Mesothelial cell of epicardium (in vitro differentiated cells): ENCODE results near the gene DCLRE1B. TPM values are rescaled to one million over a fixed set of nuclear protein-coding genes. Genes with fewer than 3 reads are reported as not detected.

Experiments
- DNase-seq, 2 experiments: peaks; one replicate each; pipeline ENCODE4 v3.0.0; 2021; ENCODE audit warnings: low spot score in 2 of 2; ENCODE audit not compliant: unreplicated experiment in 2 of 2
- H3K27ac Mint-ChIP-seq: 2 replicates; pipeline ENCODE4 v1.8.0; 2021; ENCODE audit warnings: mixed read lengths
- H3K27me3 Mint-ChIP-seq: 2 replicates; pipeline ENCODE4 v1.8.0; 2021; ENCODE audit warnings: low read depth, mixed read lengths
- H3K36me3 Mint-ChIP-seq: 2 replicates; pipeline ENCODE4 v1.8.0; 2021; ENCODE audit warnings: mixed read lengths
- H3K4me1 Mint-ChIP-seq: 2 replicates; pipeline ENCODE4 v1.8.0; 2021; ENCODE audit warnings: mixed read lengths
- H3K4me3 Mint-ChIP-seq: 2 replicates; pipeline ENCODE4 v1.8.0; 2021; ENCODE audit warnings: mild to moderate bottlenecking, moderate library complexity, mixed read lengths
- H3K9me3 Mint-ChIP-seq: 2 replicates; pipeline ENCODE4 v1.8.0; 2021; ENCODE audit warnings: mixed read lengths
- total RNA-seq: library from RNA; stranded (reverse); gene quantifications from 3 replicates; pipeline ENCODE4 v1.2.1, GENCODE V29; 2021
- TF ChIP-seq, protein P1 (sequence below): fragments of 200-600 bp; sonication (generic); IDR thresholded peaks from one replicate; pipeline ENCODE4 v1.5.0; 2021; ENCODE audit warnings: antibody characterized with exemption; ENCODE audit not compliant: unreplicated experiment

The DCLRE1B gene
- total RNA-seq, 1 donor from 2014 or later: 9.5 TPM

GRCh38 chr1:113934511-113935055 lies 29.5 kb downstream of the DCLRE1B start:
- Mint-ChIP-seq H3K4me1 (peaks cover 32% of the 10 kb centered on the region), H3K4me3 (no peak overlapping the region), H3K36me3 (no peaks in the 10 kb centered on the region), H3K9me3 (no peaks in the 10 kb centered on the region), H3K27me3 (no peaks in the 10 kb centered on the region), H3K27ac (no peak overlapping the region)
- DNase-seq: no peak
- TF ChIP-seq, protein P1, sequence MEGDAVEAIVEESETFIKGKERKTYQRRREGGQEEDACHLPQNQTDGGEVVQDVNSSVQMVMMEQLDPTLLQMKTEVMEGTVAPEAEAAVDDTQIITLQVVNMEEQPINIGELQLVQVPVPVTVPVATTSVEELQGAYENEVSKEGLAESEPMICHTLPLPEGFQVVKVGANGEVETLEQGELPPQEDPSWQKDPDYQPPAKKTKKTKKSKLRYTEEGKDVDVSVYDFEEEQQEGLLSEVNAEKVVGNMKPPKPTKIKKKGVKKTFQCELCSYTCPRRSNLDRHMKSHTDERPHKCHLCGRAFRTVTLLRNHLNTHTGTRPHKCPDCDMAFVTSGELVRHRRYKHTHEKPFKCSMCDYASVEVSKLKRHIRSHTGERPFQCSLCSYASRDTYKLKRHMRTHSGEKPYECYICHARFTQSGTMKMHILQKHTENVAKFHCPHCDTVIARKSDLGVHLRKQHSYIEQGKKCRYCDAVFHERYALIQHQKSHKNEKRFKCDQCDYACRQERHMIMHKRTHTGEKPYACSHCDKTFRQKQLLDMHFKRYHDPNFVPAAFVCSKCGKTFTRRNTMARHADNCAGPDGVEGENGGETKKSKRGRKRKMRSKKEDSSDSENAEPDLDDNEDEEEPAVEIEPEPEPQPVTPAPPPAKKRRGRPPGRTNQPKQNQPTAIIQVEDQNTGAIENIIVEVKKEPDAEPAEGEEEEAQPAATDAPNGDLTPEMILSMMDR: no peak

DNA sequence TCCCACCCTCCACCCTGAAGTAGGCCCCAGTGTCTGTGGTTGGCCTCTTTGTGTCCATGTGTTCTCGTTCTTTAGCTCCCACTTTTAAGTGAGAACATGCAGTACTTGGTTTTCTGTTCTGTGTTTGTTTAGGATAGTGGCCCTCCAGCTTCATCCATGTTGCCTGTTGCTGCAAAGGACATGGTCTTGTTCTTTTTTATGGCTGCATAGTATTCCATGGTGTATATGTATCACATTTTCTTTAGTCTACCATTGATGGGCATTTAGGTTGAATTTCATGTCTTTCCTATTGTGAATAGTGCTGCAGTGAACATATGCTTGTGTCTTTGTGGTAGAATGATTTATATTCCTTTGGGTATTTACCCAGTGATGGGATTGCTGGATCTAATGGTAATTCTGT lies 30.1 kb downstream of the DCLRE1B start:
- Mint-ChIP-seq H3K27me3 (no peaks in the 10 kb centered on the region), H3K36me3 (peaks cover under 1% of the 10 kb centered on the region), H3K4me1 (peaks cover 32% of the 10 kb centered on the region), H3K27ac (no peak overlapping the region), H3K9me3 (no peaks in the 10 kb centered on the region), H3K4me3 (no peak overlapping the region)
- DNase-seq: no peak
- TF ChIP-seq, protein P1: no peak

DNA sequence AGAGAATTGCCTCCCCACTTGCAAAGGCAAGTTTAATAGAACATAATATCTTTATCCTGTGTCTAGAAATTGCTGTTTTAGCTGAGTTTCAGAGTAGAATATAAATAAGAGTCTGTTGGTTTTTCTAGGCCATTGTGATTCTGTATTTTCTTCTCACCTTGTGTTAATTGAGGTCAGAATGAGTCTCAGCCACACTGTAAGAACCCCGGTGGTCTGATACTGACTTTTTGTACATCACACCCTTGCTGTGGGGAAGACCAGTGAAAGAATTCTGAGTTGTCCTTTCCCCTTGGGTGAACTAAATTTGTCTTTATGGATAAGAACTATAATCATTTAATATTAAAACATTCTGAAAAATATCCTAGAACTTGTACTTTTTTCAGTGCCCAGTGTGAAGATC lies 30.8 kb downstream of the DCLRE1B start:
- H3K9me3 Mint-ChIP-seq: no peaks in the 10 kb centered on the region
- H3K4me1 Mint-ChIP-seq: peaks cover 25% of the 10 kb centered on the region
- no peaks in the 10 kb centered on the region for H3K27me3 Mint-ChIP-seq
- no peak overlapping the region for H3K27ac Mint-ChIP-seq
- TF ChIP-seq, protein P1: no peak
- H3K36me3 Mint-ChIP-seq: peaks cover 7% of the 10 kb centered on the region
- DNase-seq: no peak
- H3K4me3 Mint-ChIP-seq: no peak overlapping the region

- no peaks in the 10 kb centered on the region for H3K9me3 Mint-ChIP-seq
- H3K36me3 Mint-ChIP-seq: peaks cover 10% of the 10 kb centered on the region
- no peak overlapping the region for H3K4me3 Mint-ChIP-seq
- TF ChIP-seq, protein P1: no peak
- no peak for DNase-seq
- peaks cover 14% of the 10 kb centered on the region for H3K4me1 Mint-ChIP-seq
- no peaks in the 10 kb centered on the region for H3K27me3 Mint-ChIP-seq
- H3K27ac Mint-ChIP-seq: no peak overlapping the region
Observed at GRCh38 chr1:113937146-113937545, 32.0 kb downstream of the DCLRE1B start.

- peaks cover 10% of the 10 kb centered on the region for H3K4me1 Mint-ChIP-seq
- peaks cover 14% of the 10 kb centered on the region for H3K36me3 Mint-ChIP-seq
- H3K27me3 Mint-ChIP-seq: no peaks in the 10 kb centered on the region
- TF ChIP-seq, protein P1: no peak
- H3K9me3 Mint-ChIP-seq: no peaks in the 10 kb centered on the region
- DNase-seq: no peak
- H3K4me3 Mint-ChIP-seq: no peak overlapping the region
- H3K27ac Mint-ChIP-seq: no peak overlapping the region
Observed at GRCh38 chr1:113938192-113938591, 33.1 kb downstream of the DCLRE1B start.
